Stimulated activated CD4-positive, alpha-beta T cell treated with anti-CD3 and anti-CD28 coated beads, TNF-alpha, amount 100 ng/mL, for 24 hours (primary cell): Measurements from ENCODE around the gene NKD1.

Experiments
- DNase-seq, 3 experiments: peaks; one replicate each; pipeline ENCODE4 v3.0.0-alpha.2; 2020; ENCODE audit warnings: low read depth in 3 of 3

Gene NKD1

DNA sequence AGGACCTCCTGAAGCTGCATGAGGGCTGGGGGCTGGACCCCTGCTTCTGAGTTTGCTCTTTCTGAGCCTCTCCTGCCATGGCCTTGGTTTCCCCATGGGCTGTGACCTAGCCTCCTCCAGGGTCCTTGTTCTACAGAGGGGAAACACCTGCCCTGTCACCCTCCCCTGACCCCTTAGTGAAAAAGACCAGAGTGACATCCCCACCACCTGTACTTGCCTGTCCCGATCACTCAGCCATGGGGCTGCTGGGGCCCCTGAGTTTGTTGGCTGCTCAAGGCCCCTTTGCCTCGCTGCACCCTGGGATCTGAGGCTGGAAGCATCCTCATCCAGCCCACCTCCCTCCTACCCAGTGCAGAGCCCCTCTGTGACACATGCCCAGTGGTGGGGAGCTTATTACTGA, 146.0 kb downstream of the NKD1 start:
- DNase-seq, result no peak

DNA sequence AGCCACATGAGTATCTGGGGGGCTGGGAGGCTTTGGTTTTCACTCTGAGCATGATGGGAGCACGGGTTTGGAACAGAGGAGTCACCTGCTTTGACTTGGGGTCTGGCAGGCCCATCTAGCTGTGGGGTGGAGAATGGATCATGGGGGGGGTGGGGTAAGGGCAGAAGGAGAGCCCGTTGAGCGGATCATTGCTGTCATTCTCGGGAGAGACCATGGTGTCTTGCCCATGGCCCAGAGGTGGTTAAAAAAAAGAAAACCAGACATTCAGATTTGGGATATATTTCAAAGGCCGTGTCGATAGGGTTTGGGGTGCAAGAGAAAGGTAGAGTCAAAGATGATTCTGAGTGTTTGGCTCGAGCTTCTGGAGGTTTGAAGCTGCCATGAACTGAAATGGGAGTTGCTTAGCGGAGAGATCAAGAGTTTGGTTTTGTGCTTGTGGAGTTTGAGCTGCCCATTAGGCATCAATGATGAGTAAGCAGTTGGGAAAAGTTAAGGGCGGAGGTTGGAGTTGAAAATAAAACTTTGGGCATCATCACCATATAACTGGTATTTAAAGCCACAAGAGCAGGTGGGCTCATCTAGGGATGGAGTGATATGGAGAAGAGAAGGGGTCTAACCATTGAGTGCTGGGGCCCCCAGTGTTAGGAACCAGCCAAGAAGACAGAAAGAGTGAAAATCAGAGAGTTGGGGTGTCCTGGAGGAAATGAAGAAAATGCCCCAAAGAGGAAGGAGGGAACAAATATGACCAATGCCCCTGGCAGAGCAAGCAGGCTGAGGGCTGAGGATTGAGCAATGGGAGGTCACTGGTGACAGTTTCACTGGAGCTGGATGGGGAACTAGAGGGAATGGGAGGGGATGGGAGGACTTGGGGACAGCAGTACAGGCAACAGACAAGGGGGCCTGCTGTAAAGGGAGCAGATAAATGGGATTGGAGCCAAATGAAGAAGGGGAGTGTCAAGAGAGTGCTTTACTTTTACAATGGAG, 147.1 kb downstream of the NKD1 start:
- DNase-seq, result no peak

- DNase-seq, result no peak
Observed at GRCh38 chr16:50696126-50696525, 147.9 kb downstream of the NKD1 start.

GRCh38 chr16:50696575-50697420, 148.6 kb downstream of the NKD1 start:
- DNase-seq, result peak in 1 of 3 experiments; percentile 69

DNA sequence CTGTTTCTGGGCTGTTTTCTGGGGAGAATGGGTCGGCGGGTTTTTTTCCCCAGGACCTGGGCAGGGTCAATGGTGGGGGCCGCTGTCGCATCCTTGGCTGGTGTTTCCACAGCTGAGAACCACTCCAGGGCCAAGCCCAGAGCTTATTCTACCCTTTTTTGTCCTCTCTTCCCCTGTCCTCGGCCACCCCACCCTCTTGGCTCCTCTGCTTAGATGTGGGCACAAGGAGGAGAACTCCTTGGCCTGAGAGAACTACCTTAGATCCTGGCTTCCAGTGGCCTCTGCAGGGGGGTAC, 149.2 kb downstream of the NKD1 start:
- no peak for DNase-seq

DNA sequence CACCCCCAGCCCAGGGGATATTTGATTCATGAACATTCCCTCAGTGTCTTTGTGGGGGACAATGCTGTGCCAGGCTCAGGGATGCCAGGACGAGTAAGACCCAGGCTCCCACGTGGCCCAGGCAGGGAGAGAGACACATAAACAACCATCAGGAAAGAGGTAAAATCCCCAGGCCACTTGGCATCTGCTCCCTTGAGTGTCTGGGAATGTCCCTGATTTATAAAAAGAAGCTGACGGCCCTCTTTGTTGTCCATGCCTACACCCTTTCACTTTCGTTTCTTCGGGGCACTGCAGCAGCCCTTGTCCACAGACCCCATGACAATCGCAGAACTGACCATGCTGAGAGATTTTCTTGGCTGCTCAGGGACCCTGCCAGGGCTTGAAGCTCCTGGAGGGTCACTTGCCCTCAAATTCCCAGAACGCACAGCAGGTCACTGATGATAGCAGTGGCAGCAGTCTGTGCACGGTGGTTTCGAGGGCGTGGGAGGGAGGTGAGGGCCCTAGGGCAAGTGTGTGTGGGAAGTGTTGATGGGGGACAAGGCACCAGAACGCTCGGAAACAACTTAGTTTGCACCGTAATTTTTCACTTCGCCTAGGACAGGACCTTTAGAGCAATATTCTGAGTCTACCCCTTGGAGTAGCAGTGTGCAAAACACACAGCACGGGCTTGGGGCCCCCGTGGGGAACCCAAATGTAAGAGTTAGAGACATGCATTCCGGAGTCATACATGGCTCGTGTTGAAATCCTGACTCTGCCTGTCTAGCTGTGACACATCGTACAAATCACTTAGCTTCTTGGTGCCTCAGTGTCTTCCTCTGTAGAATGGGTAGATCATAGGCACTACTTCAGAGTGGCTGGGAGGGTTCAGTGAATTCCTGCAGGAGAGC, 149.9 kb downstream of the NKD1 start:
- DNase-seq, result peak in 2 of 3 experiments; percentile 40 to 70
